T-helper 17 cell (primary cell): ENCODE results near the gene UNC93A. TPM values are rescaled to one million over a fixed set of nuclear protein-coding genes. Genes with fewer than 3 reads are reported as not detected.

Experiments used
- ATAC-seq: fragments of 150-1000 bp; cut with Tn5 transposase; 2 replicates; pipeline ENCODE4 v1.10.0; 2021; ENCODE audit warnings: mild to moderate bottlenecking, moderate library complexity
- DNase-seq, 3 donors: peaks; one replicate each; pipeline versions ENCODE4 v3.0.0 to v3.0.0-alpha.2; 2020 to 2021
- H3K9me3 ChIP-seq: one replicate; pipeline ENCODE4 v1.7.0; 2013; ENCODE audit warnings: low read length, mild to moderate bottlenecking; ENCODE audit not compliant: control insufficient read depth, poor library complexity, severe bottlenecking
- H3K27ac Mint-ChIP-seq: one replicate; pipeline ENCODE4 v1.8.0; 2022; ENCODE audit warnings: mild to moderate bottlenecking, moderate library complexity, mixed read lengths
- H3K27me3 Mint-ChIP-seq: one replicate; pipeline ENCODE4 v1.8.0; 2022; ENCODE audit warnings: mixed read lengths
- H3K36me3 Mint-ChIP-seq: one replicate; pipeline ENCODE4 v1.8.0; 2022; ENCODE audit warnings: low read depth, mixed read lengths
- H3K4me1 Mint-ChIP-seq: one replicate; pipeline ENCODE4 v1.8.0; 2022; ENCODE audit warnings: mild to moderate bottlenecking, mixed read lengths
- H3K4me3 Mint-ChIP-seq: one replicate; pipeline ENCODE4 v1.8.0; 2022; ENCODE audit warnings: mild to moderate bottlenecking, moderate library complexity, mixed read lengths
- total RNA-seq, 4 donors: library from RNA in 2 of 4; stranded (reverse) in 2 of 4; gene quantifications; one replicate each; pipeline ENCODE4 v1.2.3 and lab custom pipeline; 2022 to 2026

UNC93A gene
- total RNA-seq, 2 donors from 2014 or later: not detected

DNA sequence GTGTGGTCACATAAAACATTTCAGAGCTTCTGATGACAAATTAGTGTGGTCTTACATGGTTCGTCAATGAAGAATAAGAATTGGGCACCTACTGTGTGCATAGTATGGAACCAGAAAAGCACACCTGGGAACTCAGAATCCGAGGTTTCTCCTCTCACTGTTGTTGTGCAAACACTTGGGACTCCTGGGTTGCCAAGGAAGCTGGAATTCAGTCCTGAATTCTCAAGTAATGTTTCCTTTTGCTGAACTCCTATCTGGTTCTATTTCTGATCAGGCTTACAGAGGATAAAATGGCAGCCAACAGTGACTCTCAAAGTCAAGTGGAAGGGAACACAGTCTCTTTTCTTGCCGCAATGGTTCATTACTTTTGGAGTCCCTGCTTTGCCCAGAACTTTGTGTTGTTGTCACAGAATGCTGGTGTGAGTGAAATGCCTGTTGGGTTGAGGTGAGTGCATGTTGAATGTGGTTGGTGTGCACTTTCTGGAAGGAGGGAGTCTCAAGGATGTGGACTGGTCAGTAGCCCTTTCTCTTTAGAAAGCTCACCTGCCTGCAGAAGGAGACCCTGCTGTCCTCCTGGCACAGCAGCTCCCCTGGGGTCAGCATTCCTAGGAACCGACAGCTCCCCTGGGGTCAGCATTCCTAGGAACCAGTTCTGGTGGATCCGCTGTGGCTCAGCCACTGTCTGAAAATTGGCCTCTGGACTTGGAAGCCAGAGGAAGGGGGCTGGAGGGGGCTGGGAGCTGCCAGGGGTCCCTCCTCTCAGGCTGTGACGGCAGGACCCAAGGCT, 1.4 kb downstream of the UNC93A start:
- peaks cover 25% of the 10 kb centered on the region for H3K27me3 Mint-ChIP-seq
- peaks cover 2% of the 10 kb centered on the region for H3K36me3 Mint-ChIP-seq
- H3K27ac Mint-ChIP-seq: no peak overlapping the region
- H3K4me1 Mint-ChIP-seq: no peaks in the 10 kb centered on the region
- no peak overlapping the region for H3K4me3 Mint-ChIP-seq
- DNase-seq (no peak), ATAC-seq (no peak)
- H3K9me3 ChIP-seq: no peaks in the 10 kb centered on the region

DNA sequence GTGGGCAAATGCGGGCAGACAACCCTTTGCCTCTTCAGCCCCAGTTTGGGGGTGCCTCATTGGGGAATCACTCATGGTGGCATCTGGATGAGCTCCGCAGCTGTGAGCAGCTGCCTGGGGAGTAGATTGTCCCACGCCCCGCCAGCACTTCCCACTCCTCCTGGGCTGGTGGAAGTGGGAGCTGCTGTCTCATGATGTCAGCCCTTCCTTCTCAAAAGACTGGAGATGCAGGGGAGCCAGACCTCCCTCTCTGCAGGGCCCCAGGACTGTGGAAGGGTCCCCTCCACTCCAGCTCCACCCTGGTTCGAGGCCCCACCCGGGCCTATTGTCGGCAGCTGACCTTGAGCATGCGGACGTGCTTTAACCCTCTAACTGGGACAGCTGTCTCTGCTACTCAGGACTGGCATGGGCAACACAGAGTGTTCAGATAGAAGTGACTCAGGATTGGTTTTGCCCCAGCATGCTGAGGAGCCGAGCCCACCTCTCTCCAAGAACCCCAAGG, 2.0 kb downstream of the UNC93A start:
- Mint-ChIP-seq H3K27ac (no peak overlapping the region), H3K4me1 (no peaks in the 10 kb centered on the region), H3K27me3 (peaks cover 32% of the 10 kb centered on the region), H3K36me3 (peaks cover 4% of the 10 kb centered on the region), H3K4me3 (no peak overlapping the region)
- ATAC-seq: no peak
- DNase-seq: no peak
- H3K9me3 ChIP-seq: no peaks in the 10 kb centered on the region

DNA sequence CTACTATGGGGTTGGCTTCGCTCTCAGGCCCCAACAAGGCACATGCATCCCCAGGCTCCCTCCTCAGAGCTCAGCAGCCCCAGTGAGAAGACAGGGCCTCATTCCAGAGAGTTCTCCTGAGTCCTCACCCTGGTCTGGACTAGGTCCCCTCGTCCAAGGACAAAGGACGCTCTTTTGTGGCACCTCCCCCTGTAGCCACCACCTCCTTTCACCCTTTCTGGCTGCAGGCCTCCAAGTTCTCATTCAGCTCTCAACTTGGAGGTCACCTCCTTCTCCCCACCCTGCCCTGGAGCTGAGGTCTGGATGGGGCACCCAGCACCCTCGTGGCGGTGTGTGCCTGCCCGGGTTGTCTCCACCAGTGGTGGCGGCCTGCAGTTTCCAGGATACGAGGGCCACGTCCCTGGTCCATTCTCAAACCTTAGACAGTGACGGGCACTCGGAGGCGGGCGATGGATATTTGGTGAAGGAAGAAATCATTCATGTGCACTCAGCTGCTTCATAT, 2.5 kb downstream of the UNC93A start:
- H3K4me3 Mint-ChIP-seq: no peak overlapping the region
- no peak for ATAC-seq
- no peaks in the 10 kb centered on the region for H3K9me3 ChIP-seq
- H3K4me1 Mint-ChIP-seq: no peaks in the 10 kb centered on the region
- H3K36me3 Mint-ChIP-seq: peaks cover 4% of the 10 kb centered on the region
- DNase-seq: no peak
- no peak overlapping the region for H3K27ac Mint-ChIP-seq
- peaks cover 36% of the 10 kb centered on the region for H3K27me3 Mint-ChIP-seq

DNA sequence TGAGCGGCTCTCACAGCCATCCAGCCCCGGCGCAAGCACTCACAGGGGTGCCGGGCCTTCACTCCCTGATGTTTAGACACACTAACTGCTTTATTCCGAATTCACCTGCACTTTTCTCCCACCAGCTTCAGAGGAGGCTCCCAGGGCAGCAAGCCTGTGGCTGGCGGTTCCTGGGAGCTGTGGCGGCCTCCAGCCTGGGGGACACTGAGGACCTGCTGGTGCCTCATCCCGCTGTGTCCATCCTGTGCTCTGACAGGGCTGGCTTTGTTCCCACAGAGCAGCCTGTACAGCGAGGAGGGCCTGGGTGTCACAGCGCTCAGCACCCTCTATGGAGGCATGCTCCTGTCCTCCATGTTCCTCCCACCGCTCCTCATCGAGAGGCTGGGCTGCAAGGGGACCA, 3.1 kb downstream of the UNC93A start:
- peaks cover 37% of the 10 kb centered on the region for H3K27me3 Mint-ChIP-seq
- ATAC-seq (no peak), DNase-seq (no peak)
- H3K9me3 ChIP-seq: no peaks in the 10 kb centered on the region
- H3K4me3 Mint-ChIP-seq: no peak overlapping the region
- H3K27ac Mint-ChIP-seq: no peak overlapping the region
- H3K4me1 Mint-ChIP-seq: no peaks in the 10 kb centered on the region
- peaks cover 4% of the 10 kb centered on the region for H3K36me3 Mint-ChIP-seq

DNA sequence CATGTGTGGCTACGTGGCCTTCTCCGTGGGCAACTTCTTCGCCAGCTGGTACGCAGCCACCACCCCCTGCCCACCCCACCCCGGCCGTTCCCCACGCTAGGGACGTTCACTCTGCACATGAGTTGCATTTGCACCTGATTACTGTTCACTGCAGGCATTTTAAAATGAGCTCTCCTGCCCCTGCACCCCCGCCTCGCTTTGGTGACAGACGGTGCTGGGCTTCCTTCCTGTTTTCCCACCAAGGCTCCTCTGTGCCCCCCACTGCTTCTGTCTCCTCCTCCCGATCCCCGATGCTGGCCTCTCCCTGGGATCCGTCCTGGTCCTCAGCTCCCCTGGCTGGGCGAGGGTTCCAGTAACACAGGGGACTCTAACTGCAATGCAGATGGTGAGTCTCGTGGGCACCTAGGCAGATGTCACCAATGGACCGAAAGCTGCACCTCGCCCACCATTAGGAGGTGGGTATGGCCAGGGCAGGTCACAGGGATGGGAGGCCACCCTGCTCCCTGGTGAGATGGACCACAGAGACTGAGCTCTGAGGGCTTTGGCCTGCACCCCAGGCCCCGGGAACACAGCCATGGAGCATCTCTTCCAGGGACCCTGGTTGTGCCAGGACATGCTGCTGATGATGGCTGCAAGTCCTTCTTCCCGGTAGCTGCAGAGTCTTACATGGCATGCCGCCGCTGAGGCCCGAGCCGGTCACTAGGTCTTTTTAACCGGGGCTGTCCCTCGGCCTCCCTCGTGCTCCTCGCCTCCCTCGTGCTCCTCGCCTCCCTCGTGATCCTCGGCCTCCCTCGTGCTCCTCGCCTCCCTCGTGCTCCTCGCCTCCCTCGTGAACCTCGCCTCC, 3.8 kb downstream of the UNC93A start:
- Mint-ChIP-seq H3K27me3 (peaks cover 43% of the 10 kb centered on the region), H3K4me3 (no peak overlapping the region), H3K27ac (no peak overlapping the region), H3K4me1 (peaks cover 2% of the 10 kb centered on the region), H3K36me3 (peaks cover 6% of the 10 kb centered on the region)
- no peak for DNase-seq
- H3K9me3 ChIP-seq: no peaks in the 10 kb centered on the region
- ATAC-seq: no peak

DNA sequence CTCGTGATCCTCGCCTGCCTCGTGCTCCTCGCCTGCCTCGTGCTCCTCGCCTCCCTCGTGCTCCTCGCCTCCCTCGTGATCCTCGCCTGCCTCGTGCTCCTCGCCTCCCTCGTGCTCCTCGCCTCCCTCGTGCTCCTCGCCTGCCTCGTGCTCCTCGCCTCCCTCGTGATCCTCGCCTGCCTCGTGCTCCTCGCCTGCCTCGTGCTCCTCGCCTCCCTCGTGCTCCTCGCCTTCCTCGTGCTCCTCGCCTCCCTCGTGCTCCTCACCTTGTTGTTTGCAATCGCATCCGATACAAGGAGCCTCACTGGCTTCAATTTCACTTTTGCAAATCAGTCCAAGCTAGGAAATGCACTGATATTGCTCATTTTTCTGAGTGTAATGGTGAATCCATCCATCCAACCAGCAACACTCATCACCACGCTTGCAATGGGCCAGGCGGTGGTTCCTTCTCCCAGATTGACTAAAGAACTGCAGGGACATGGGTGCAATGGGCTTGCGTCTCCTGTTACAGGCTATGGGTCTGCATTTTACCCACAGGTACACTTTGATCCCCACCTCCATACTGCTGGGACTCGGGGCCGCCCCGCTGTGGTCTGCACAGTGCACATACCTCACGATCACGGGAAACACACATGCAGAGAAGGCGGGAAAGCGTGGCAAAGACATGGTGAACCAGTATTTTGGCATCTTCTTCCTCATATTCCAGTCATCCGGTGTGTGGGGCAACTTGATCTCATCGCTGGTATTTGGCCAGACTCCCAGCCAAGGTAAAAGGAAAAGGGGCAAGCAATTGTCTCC, 4.6 kb downstream of the UNC93A start:
- no peak for ATAC-seq
- H3K27me3 Mint-ChIP-seq: peaks cover 48% of the 10 kb centered on the region
- no peaks in the 10 kb centered on the region for H3K9me3 ChIP-seq

DNA sequence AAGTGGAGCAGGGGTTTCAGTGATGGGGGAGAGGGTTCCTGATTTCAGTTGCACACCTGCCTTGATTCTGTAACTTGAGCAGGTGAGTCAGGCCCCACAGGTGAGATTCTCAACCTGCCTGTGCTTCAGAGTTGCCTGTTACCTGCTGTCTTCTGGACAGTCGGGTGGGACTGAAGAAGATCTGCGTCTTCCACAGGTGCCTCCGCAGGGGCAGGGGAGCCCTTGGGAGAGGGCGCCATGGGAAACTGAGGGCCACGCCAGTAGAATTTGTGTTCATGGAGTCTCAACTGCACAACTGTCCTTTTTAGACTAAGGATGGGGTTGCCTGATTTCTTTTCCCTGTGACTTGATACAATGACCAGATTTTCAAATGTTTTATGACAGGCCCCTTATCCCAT, 5.2 kb downstream of the UNC93A start:
- Mint-ChIP-seq H3K4me1 (peaks cover 2% of the 10 kb centered on the region), H3K4me3 (no peak overlapping the region), H3K27ac (no peak overlapping the region), H3K27me3 (peaks cover 48% of the 10 kb centered on the region), H3K36me3 (peaks cover 6% of the 10 kb centered on the region)
- ATAC-seq (no peak), DNase-seq (no peak)
- H3K9me3 ChIP-seq: no peaks in the 10 kb centered on the region

More for the DNA sequence above, 4.6 kb downstream of the UNC93A start:
- Mint-ChIP-seq H3K4me1 (peaks cover 2% of the 10 kb centered on the region), H3K36me3 (peaks cover 6% of the 10 kb centered on the region), H3K4me3 (no peak overlapping the region), H3K27ac (no peak overlapping the region)
- no peak for DNase-seq

DNA sequence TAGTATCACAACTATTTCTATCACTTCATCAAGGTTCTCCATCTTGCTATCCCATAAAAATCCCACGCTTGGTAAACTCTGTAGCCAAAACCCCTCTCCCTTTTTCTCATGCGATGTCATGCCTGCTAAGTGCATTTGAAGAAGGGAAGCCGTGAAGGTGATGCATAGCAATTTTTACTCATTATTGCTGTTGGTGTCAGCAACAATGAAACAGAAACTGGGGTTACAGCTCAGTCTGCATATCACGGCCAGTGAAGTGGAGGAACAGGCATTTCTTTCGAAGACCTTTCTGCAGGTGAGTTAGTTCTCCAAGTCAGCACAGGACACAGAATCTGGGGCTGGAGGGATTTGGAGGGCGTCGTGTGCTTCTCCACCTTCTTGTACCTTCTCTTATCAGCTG, 5.8 kb downstream of the UNC93A start:
- H3K27me3 Mint-ChIP-seq: peaks cover 54% of the 10 kb centered on the region
- ATAC-seq (no peak), DNase-seq (no peak)
- H3K4me1 Mint-ChIP-seq: peaks cover 2% of the 10 kb centered on the region
- peaks cover 6% of the 10 kb centered on the region for H3K36me3 Mint-ChIP-seq
- H3K27ac Mint-ChIP-seq: no peak overlapping the region
- H3K4me3 Mint-ChIP-seq: peak overlapping the region; percentile 19
- H3K9me3 ChIP-seq: no peaks in the 10 kb centered on the region

DNA sequence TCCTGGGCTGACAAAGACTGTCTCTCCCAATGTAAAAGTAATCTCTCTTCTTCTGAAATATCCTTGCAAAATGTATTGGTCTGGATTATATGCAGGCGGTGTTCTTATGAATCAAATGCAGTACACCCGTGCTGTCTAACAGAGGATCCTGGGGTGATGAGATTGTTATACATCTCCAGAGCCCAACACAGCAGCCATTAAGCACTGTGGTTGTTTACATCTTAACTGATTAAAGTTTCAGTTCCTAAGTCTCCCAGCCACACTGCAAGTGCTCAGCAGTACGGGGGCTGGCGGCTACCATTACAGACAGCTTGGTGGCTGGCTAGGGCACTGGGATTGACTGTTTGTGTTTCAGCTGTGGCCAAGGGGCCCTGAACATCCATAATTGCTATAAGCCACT, 7.0 kb downstream of the UNC93A start:
- peaks cover 2% of the 10 kb centered on the region for H3K4me1 Mint-ChIP-seq
- ATAC-seq (no peak), DNase-seq (no peak)
- peaks cover 63% of the 10 kb centered on the region for H3K27me3 Mint-ChIP-seq
- H3K36me3 Mint-ChIP-seq: peaks cover 6% of the 10 kb centered on the region
- H3K4me3 Mint-ChIP-seq: no peak overlapping the region
- H3K9me3 ChIP-seq: no peaks in the 10 kb centered on the region
- H3K27ac Mint-ChIP-seq: no peak overlapping the region

DNA sequence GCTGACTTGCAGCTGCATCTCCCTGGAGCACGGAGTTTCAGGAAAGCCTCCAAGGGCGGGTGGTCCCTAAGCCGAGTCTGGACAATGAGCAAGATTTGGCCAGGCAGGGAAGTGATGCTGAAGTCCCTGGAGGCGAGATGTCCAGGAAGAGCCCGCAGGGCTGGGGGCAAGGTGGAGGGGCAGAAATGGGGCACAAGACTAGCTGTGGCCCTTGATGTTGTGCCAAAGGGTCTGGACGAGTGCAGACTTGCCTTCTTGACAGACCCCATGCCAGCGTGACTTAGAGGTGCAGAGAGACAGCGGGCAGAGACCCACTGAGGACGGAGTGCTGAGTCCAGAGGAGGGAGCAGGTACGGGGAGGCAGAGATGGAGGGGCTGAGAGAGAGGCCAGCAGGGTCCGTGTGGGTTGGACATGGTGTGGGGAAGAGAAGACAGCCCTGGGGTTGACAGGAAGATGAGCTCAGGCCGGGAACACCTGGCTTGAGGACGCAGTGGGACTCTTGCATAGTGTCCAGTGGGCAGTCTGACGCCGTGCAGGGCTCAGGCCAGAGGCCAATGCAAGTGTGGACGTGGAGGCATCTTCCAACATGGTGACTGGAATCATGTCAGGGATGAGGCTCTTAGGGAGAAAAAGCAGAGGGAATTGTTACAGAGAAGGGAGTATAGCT, 8.7 kb downstream of the UNC93A start:
- H3K27ac Mint-ChIP-seq: no peak overlapping the region

DNA sequence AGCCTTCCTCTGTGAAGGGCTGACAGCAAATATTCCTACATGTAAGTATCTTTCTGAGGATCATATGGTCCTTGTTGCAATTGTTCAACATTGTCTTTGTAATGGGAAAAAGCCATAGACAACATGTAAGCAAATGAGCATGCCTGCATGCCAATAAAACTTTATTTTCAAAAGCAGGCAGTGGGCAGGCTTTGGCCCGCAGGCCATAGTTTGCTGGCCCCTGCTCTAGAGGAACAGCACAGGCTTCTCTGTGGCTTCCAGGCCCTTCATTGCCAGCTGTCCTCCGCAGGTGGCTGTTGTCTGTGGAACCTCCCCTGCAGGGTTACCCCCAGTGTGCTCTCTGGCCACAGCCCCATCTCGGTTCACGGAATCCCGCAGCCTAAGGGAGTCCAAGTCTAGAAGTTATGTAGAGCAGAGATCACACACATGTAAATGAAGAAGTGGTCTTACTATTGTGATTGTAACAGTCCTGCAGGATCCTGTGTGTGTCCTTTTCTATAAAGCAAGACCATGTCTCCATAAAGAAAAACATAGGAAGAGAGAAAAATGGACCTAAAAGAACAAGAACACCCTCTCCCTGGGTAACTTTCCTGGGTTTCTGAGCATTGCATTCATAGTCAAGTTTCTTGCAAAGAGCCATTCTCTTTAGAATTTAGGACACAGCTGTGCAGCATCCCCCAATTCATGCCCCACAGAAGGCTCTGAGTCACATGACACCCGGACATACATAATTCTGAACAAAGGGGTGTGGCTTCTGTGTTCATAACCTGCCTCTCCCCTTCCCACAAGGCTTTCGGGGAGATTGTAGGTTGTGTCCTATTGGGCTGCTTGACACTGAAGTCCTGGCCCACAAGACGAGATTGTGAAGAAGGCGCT, 10.0 kb downstream of the UNC93A start:
- DNase-seq: no peak
- Mint-ChIP-seq H3K36me3 (peaks cover 6% of the 10 kb centered on the region), H3K27me3 (peaks cover 67% of the 10 kb centered on the region), H3K27ac (no peak overlapping the region), H3K4me1 (peaks cover 2% of the 10 kb centered on the region), H3K4me3 (no peak overlapping the region)
- ATAC-seq: no peak
- no peaks in the 10 kb centered on the region for H3K9me3 ChIP-seq

More for the DNA sequence above, 8.7 kb downstream of the UNC93A start:
- peaks cover 70% of the 10 kb centered on the region for H3K27me3 Mint-ChIP-seq
- H3K4me3 Mint-ChIP-seq: no peak overlapping the region
- ATAC-seq: no peak
- H3K36me3 Mint-ChIP-seq: peaks cover 6% of the 10 kb centered on the region
- peaks cover 2% of the 10 kb centered on the region for H3K4me1 Mint-ChIP-seq
- no peaks in the 10 kb centered on the region for H3K9me3 ChIP-seq
- no peak for DNase-seq

DNA sequence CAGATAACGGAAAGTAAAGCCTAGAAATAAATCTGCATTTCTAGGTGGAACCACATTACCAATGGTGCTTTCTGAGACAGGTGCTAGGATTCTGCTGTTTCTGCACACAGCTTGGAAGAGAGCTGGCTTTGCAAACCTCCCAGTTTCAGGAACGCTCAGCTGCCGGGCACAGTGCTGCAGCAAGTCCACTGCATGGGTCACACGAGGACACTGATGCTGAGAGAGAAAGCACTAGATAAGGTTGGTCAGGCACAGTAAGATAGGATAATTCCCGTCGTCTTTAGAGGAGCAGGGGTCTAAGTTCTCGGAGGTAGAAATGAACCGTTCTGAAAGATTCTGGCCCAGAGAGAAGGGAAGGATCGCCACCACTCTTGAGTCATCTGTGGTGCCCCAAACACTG, 11.0 kb downstream of the UNC93A start:
- ATAC-seq: no peak
- no peak overlapping the region for H3K4me3 Mint-ChIP-seq
- H3K4me1 Mint-ChIP-seq: peaks cover 2% of the 10 kb centered on the region
- H3K9me3 ChIP-seq: no peaks in the 10 kb centered on the region
- H3K27ac Mint-ChIP-seq: no peak overlapping the region
- peaks cover 58% of the 10 kb centered on the region for H3K27me3 Mint-ChIP-seq
- no peak for DNase-seq
- peaks cover 5% of the 10 kb centered on the region for H3K36me3 Mint-ChIP-seq
